Thymus (tissue), 11 donors: ENCODE results near the gene NEUROD2. TPM values are rescaled to one million over a fixed set of nuclear protein-coding genes. Genes with fewer than 3 reads are reported as not detected.

Experiments
- DNase-seq, 9 donors: peaks; one replicate each; pipeline ENCODE4 v3.0.0-alpha.2; 2013; ENCODE audit warnings: low spot score in 9 of 9, low read depth in 6 of 9, missing footprints in 1 of 9
- H3K27ac ChIP-seq, 2 donors: one replicate each; pipeline ENCODE4 v1.5.1; 2013; ENCODE audit warnings: control low read depth in 1 of 2, low read depth in 1 of 2, low read length in 1 of 2, mild to moderate bottlenecking in 1 of 2, moderate library complexity in 1 of 2
- H3K27me3 ChIP-seq, 2 donors: one replicate each; pipeline ENCODE4 v1.5.1; 2013; ENCODE audit warnings: low read length in 1 of 2; ENCODE audit not compliant: control insufficient read depth in 2 of 2, insufficient read depth in 1 of 2
- H3K36me3 ChIP-seq, 2 donors: one replicate each; pipeline ENCODE4 v1.5.1; 2013; ENCODE audit warnings: low read length in 1 of 2, mild to moderate bottlenecking in 1 of 2, moderate library complexity in 1 of 2; ENCODE audit not compliant: control insufficient read depth in 2 of 2, insufficient read depth in 2 of 2
- H3K4me1 ChIP-seq, 2 donors: one replicate each; pipeline ENCODE4 v1.5.1; 2013; ENCODE audit warnings: low read length in 2 of 2; ENCODE audit not compliant: control insufficient read depth in 2 of 2, insufficient read depth in 2 of 2
- H3K4me3 ChIP-seq, 2 donors: one replicate each; pipeline ENCODE4 v1.5.1; 2013; ENCODE audit warnings: low read length in 2 of 2, control low read depth in 1 of 2, mild to moderate bottlenecking in 1 of 2
- H3K9me3 ChIP-seq, 2 donors: one replicate each; pipeline ENCODE4 v1.5.1; 2013; ENCODE audit warnings: low read length in 1 of 2, mild to moderate bottlenecking in 1 of 2; ENCODE audit not compliant: control insufficient read depth in 2 of 2, insufficient read depth in 1 of 2
- WGBS: extraction: QIAGEN DNeasy Blood & Tissue Kit; methylation state at CpG from one replicate; pipeline ENCODE4 v1.1.7; 2013; 5-methylcytosine and 5-hydroxymethylcytosine counted together
- polyA plus RNA-seq: library from polyadenylated mRNA; stranded (reverse); fragments of 200-250 nt; gene quantifications from one replicate; pipeline ENCODE4 v1.2.3, GENCODE V29; 2013
- total RNA-seq: library from RNA; stranded (reverse); fragments of 120-200 nt; gene quantifications from one replicate; pipeline ENCODE4 v1.2.4, GENCODE V29; 2013
- donor health status: healthy.

Gene NEUROD2
- total and polyA plus RNA-seq, 2 donors: 0.14 TPM; not detected in 1

GRCh38 chr17:39579318-39580081, 28.2 kb downstream of the NEUROD2 start:
- Histone ChIP-seq H3K9me3 (no peaks in the 10 kb centered on the region), H3K4me3 (no peak overlapping the region), H3K4me1 (no peaks in the 10 kb centered on the region), H3K36me3 (no peaks in the 10 kb centered on the region), H3K27me3 (peaks cover 3 to 68% of the 10 kb centered on the region in 2 donors), H3K27ac (no peak overlapping the region)
- WGBS: 84% methylated on average over 8 of the region's 8 CpGs
- DNase-seq: no peak

DNA sequence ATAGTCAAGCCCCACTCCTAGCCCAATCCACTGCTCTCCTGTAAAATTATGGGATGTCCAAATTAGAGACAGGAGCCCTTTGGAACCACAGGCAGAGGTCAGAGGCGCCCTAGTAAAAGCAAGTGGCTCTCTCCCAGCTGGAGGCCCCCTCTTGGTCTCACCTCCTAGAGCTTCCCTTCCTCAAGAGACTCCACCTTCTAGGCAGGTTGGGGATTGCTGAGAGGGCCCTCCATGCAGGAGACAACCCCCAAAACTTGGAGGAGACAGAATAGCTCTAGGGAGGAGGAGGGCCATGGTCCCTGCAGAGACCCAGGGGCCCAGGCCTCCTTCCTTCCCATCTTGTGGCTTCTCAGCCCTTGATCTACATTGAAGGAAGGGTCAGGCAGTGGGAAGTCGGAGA, 29.4 kb downstream of the NEUROD2 start:
- Histone ChIP-seq H3K27ac (no peak overlapping the region), H3K27me3 (peaks cover 7 to 72% of the 10 kb centered on the region in 2 donors), H3K4me3 (no peak overlapping the region), H3K9me3 (no peaks in the 10 kb centered on the region), H3K36me3 (no peaks in the 10 kb centered on the region), H3K4me1 (peaks cover 0 to 4% of the 10 kb centered on the region in 2 donors)
- WGBS: 90% methylated on average over 2 of the region's 2 CpGs
- no peak for DNase-seq

- H3K4me1 ChIP-seq: peaks cover 0 to 4% of the 10 kb centered on the region in 2 donors
- 28% methylated on average over 7 of the region's 7 CpGs for WGBS
Observed at GRCh38 chr17:39576187-39576586, 31.5 kb downstream of the NEUROD2 start.

GRCh38 chr17:39573447-39574298, 34.0 kb downstream of the NEUROD2 start:
- WGBS: 7% methylated on average over 66 of the region's 66 CpGs
- DNase-seq: peak in 3 of 9 donors; percentile 10 to 44 (median 30)
- H3K27me3 ChIP-seq: peaks cover 7 to 50% of the 10 kb centered on the region in 2 donors
- H3K27ac ChIP-seq: no peak overlapping the region
- peaks cover 0 to 4% of the 10 kb centered on the region in 2 donors for H3K4me1 ChIP-seq
- peaks cover 1 to 5% of the 10 kb centered on the region in 2 donors for H3K9me3 ChIP-seq
- peaks cover 1 to 5% of the 10 kb centered on the region in 2 donors for H3K36me3 ChIP-seq
- peak overlapping the region; percentile 38 to 54 for H3K4me3 ChIP-seq

More at GRCh38 chr17:39576187-39576586, 31.5 kb downstream of the NEUROD2 start:
- no peak for DNase-seq
- no peaks in the 10 kb centered on the region for H3K9me3 ChIP-seq
- no peak overlapping the region for H3K4me3 ChIP-seq
- H3K27ac ChIP-seq: no peak overlapping the region
- no peaks in the 10 kb centered on the region for H3K36me3 ChIP-seq
- H3K27me3 ChIP-seq: peaks cover 7 to 68% of the 10 kb centered on the region in 2 donors

GRCh38 chr17:39572121-39572520, 35.6 kb downstream of the NEUROD2 start:
- Histone ChIP-seq H3K4me3 (no peak overlapping the region), H3K9me3 (peaks cover 1 to 5% of the 10 kb centered on the region in 2 donors), H3K27ac (no peak overlapping the region), H3K36me3 (peaks cover 9 to 18% of the 10 kb centered on the region in 2 donors), H3K27me3 (peaks cover 7 to 40% of the 10 kb centered on the region in 2 donors), H3K4me1 (peaks cover 0 to 4% of the 10 kb centered on the region in 2 donors)
- DNase-seq: no peak
- 95% methylated on average over 2 of the region's 2 CpGs for WGBS

DNA sequence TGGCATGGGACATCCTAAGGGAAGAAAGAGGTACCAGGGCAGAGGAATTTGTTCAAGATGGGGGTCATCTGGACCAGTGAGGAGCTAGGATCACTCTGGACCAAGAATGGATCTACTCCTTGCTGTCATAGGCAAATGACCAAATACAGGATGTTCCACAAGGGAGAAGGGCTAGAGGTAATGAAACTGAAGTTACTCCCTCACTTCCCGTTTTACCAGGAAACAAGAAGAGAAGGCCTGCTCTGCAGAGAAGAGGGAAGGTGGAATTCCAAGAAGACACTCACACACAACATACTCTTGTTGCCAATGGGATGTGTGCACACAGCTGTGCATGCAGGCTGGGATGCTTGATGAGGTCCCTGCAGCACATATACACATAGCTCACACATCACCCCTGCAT, 38.6 kb downstream of the NEUROD2 start:
- WGBS: 84% methylated on average over 1 of the region's 1 CpG
- H3K36me3 ChIP-seq: peaks cover 23 to 31% of the 10 kb centered on the region in 2 donors

GRCh38 chr17:39568702-39569101, 39.0 kb downstream of the NEUROD2 start:
- Histone ChIP-seq H3K4me1 (peaks cover 0 to 2% of the 10 kb centered on the region in 2 donors), H3K27ac (no peak overlapping the region), H3K27me3 (peaks cover 2 to 12% of the 10 kb centered on the region in 2 donors), H3K9me3 (peaks cover 1 to 5% of the 10 kb centered on the region in 2 donors), H3K36me3 (peaks cover 24 to 35% of the 10 kb centered on the region in 2 donors), H3K4me3 (no peak overlapping the region)
- DNase-seq: no peak
- WGBS: 97% methylated on average over 9 of the region's 9 CpGs

More for the DNA sequence above, 38.6 kb downstream of the NEUROD2 start:
- no peak overlapping the region for H3K4me3 ChIP-seq
- DNase-seq: no peak
- H3K27me3 ChIP-seq: peaks cover 3 to 16% of the 10 kb centered on the region in 2 donors
- H3K27ac ChIP-seq: no peak overlapping the region
- H3K9me3 ChIP-seq: peaks cover 1 to 5% of the 10 kb centered on the region in 2 donors
- H3K4me1 ChIP-seq: peaks cover 0 to 4% of the 10 kb centered on the region in 2 donors

- Histone ChIP-seq H3K9me3 (peaks cover 1 to 5% of the 10 kb centered on the region in 2 donors), H3K4me3 (no peak overlapping the region), H3K36me3 (peaks cover 24 to 37% of the 10 kb centered on the region in 2 donors), H3K27ac (no peak overlapping the region), H3K4me1 (no peaks in the 10 kb centered on the region), H3K27me3 (no peaks in the 10 kb centered on the region)
- WGBS: 97% methylated on average over 11 of the region's 11 CpGs
- DNase-seq: no peak
Observed at GRCh38 chr17:39566094-39566850, 41.4 kb downstream of the NEUROD2 start.
